Measurements from ENCODE around the gene MYL4. TPM values are rescaled to one million over a fixed set of nuclear protein-coding genes. Genes with fewer than 3 reads are reported as not detected.

The MYL4 gene
- total RNA-seq, 1 experiment from 2014 or later, result 0.66 TPM

- Mint-ChIP-seq H3K9me3 (peaks cover 13 to 22% of the 10 kb centered on the region in 2 experiments), H3K27ac (no peak overlapping the region), H3K4me3 (no peak overlapping the region), H3K27me3 (ENCODE audit: low read depth) (peaks cover 30% of the 10 kb centered on the region), H3K36me3 (ENCODE audit: insufficient read depth in 1 of 3, low read depth in 3 of 3) (peaks cover 0 to 13% (median 9%) of the 10 kb centered on the region in 3 experiments; a peak in 4 of 7 replicates), H3K4me1 (peaks cover 20 to 21% of the 10 kb centered on the region in 2 experiments)
- H3K4ac ChIP-seq (ENCODE audit: low read depth, low read length), result no peak overlapping the region
- no peak overlapping the region for H3T11ph ChIP-seq (ENCODE audit: low read length)
- H3K4me1 ChIP-seq (ENCODE audit: insufficient read depth, low read length), result peaks cover 5% of the 10 kb centered on the region; the same call in 1 of the 2 replicates
- no peaks in the 10 kb centered on the region for H3K79me1 ChIP-seq (ENCODE audit: insufficient read depth, low read depth, low read length, poor library complexity, severe bottlenecking)
- no CpG with 5 or more reads among the region's 4 CpGs for WGBS (ENCODE audit: extremely low coverage, insufficient read length, low lambda C conversion rate)
- no peak for TF ChIP-seq CTCF (conservative IDR thresholded peaks at IDR 0.05)
- H4K5ac ChIP-seq (ENCODE audit: insufficient read length, low read depth, low read length), result no peak overlapping the region
- H2BK120ac ChIP-seq (ENCODE audit: low read depth, low read length, poor library complexity, severe bottlenecking), result no peak overlapping the region
- H3K23ac ChIP-seq (ENCODE audit: insufficient read length, low read depth, low read length), result no peak overlapping the region
- H4K20me1 ChIP-seq (ENCODE audit: control insufficient read depth, insufficient read depth, insufficient read length), result no peaks in the 10 kb centered on the region
- H3K18ac ChIP-seq (ENCODE audit: insufficient read length, low read depth, low read length), result no peak overlapping the region
- H3K56ac ChIP-seq (ENCODE audit: insufficient read length, low read depth, low read length), result no peak overlapping the region
- no peak overlapping the region for H2AK5ac ChIP-seq (ENCODE audit: insufficient read length, low read length)
- H2BK15ac ChIP-seq (ENCODE audit: low read depth, low read length), result no peak overlapping the region
- no peak overlapping the region for H2BK12ac ChIP-seq (ENCODE audit: insufficient read length, low read depth, low read length)
- H3K23me2 ChIP-seq (ENCODE audit: insufficient read length, low read depth, low read length, poor library complexity, severe bottlenecking), result no peaks in the 10 kb centered on the region
- no peak overlapping the region for H3K9ac ChIP-seq (ENCODE audit: extremely low read depth, insufficient read length, low read length)
- no peak overlapping the region for H4K91ac ChIP-seq (ENCODE audit: insufficient read length, low read depth, low read length)
- H3K4me2 ChIP-seq (ENCODE audit: insufficient read depth, insufficient read length, low read length), result no peak overlapping the region
- H3K27ac ChIP-seq (ENCODE audit: insufficient read length, low read depth, low read length), result no peak overlapping the region
- no peak overlapping the region for H2BK20ac ChIP-seq (ENCODE audit: low read depth, low read length, poor library complexity, severe bottlenecking)
- H3K14ac ChIP-seq (ENCODE audit: insufficient read depth, low read length), result no peak overlapping the region
- H2BK5ac ChIP-seq (ENCODE audit: insufficient read length, low read length), result no peak overlapping the region
- H3K79me2 ChIP-seq (ENCODE audit: insufficient read depth, low read length), result no peaks in the 10 kb centered on the region
- H3K9me3 ChIP-seq (ENCODE audit: control insufficient read depth, low read depth, low read length), result no peaks in the 10 kb centered on the region
- no peak overlapping the region for H4K8ac ChIP-seq (replicated peaks; ENCODE audit: insufficient read length, low read depth, low read length)
- DNase-seq, result no peak
- H2AFZ ChIP-seq (ENCODE audit: low read length), result no peak overlapping the region
- H3K27me3 ChIP-seq (ENCODE audit: insufficient read depth, low read length), result no peaks in the 10 kb centered on the region
Measured at GRCh38 chr17:47222047-47222446, 12.9 kb downstream of the MYL4 start.
